Transverse colon (tissue), 4 donors: Measurements from ENCODE around the gene SOCS3. TPM values are rescaled to one million over a fixed set of nuclear protein-coding genes. Genes with fewer than 3 reads are reported as not detected.

Experiments
- DNase-seq: peaks from one replicate; pipeline ENCODE4 v3.0.0-alpha.2; 2019
- H3K27ac ChIP-seq, 4 donors: fragments of 200-600 bp; sonication (generic); 2 replicates each; pipeline ENCODE4 v1.5.1; 2016 to 2018; ENCODE audit warnings: inconsistent platforms in 4 of 4
- H3K27me3 ChIP-seq: fragments of 200-600 bp; sonication (generic); 2 replicates; pipeline ENCODE4 v1.5.1; 2017; ENCODE audit warnings: inconsistent platforms
- H3K36me3 ChIP-seq, 4 donors: fragments of 200-600 bp; sonication (generic); 2 replicates each; pipeline ENCODE4 v1.5.1; 2017 to 2019; ENCODE audit warnings: inconsistent platforms in 4 of 4
- H3K4me1 ChIP-seq, 4 donors: fragments of 200-600 bp; sonication (generic); 2 replicates each; pipeline ENCODE4 v1.5.1; 2017 to 2020; ENCODE audit warnings: inconsistent platforms in 4 of 4
- H3K4me3 ChIP-seq, 4 donors: fragments of 200-600 bp; sonication (generic); 1 replicate in 1 of 4; 2 replicates in 3 of 4; pipeline versions ENCODE4 v1.5.1 to v1.6.1; 2017 to 2019; ENCODE audit warnings: inconsistent platforms in 4 of 4
- H3K9me3 ChIP-seq, 2 donors: fragments of 200-600 bp; sonication (generic); 2 replicates each; pipeline ENCODE4 v1.5.1; 2017 to 2019; ENCODE audit warnings: inconsistent platforms in 2 of 2
- EP300 ChIP-seq: sonication (generic); formaldehyde crosslinking; IDR thresholded peaks from one replicate; pipeline ENCODE4 v1.6.1; 2017; ENCODE audit warnings: antibody characterized with exemption, low read depth
- POLR2A ChIP-seq: fragments of 450-650 bp; IDR thresholded peaks from one replicate; pipeline ENCODE4 v1.6.1; 2016; ENCODE audit warnings: antibody characterized with exemption, mild to moderate bottlenecking, moderate library complexity
- POLR2AphosphoS5 ChIP-seq, 3 donors: sonication (generic); formaldehyde crosslinking; IDR thresholded peaks; one replicate each; pipeline ENCODE4 v1.6.1; 2016; ENCODE audit warnings: antibody characterized with exemption in 3 of 3
- WGBS, 2 donors: methylation state at CpG; one replicate each; pipeline ENCODE4 v1.1.5; 2018; ENCODE audit warnings: low coverage in 1 of 2; 5-methylcytosine and 5-hydroxymethylcytosine counted together
- in situ Hi-C, 4 donors: fragments of 200-750 bp; cut with MboI; loops; one replicate each; pipeline versions ENCODE4 v1.15.0 to v1.15.1; 2017; ENCODE audit warnings: low sequenced_read_pairs in 3 of 4, low pct_ligation_motif_present in 1 of 4, low pct_unique_long_range_greater_than_20kb in 1 of 4
- intact Hi-C: fragments of 100-400 bp; cut with DNase I; formaldehyde crosslinking; loops from one replicate; pipeline ENCODE4 v1.15.1; 2023; ENCODE audit warnings: low total_unique reads
- total RNA-seq, 4 donors: library from RNA; depleted of rRNA; stranded (reverse); fragments of >200 nt; gene quantifications; one replicate each; pipeline ENCODE4 v1.1.0, GENCODE V29; 2016
- TF ChIP-seq, protein P1 (sequence below), 5 experiments: fragments of 200-600 bp in 3 of 5; fragments of 450-650 bp in 2 of 5; sonication (generic) in 3 of 5; IDR thresholded peaks; 1 replicate in 2 of 5; 2 replicates in 3 of 5; pipeline ENCODE4 v1.5.1; 2016 to 2017; ENCODE audit warnings: antibody characterized with exemption in 5 of 5, inconsistent platforms in 3 of 5, mild to moderate bottlenecking in 2 of 5, moderate library complexity in 1 of 5

Gene SOCS3
- total RNA-seq, 4 donors from 2014 or later, result 22.3 to 230 (median 37.6) TPM

DNA sequence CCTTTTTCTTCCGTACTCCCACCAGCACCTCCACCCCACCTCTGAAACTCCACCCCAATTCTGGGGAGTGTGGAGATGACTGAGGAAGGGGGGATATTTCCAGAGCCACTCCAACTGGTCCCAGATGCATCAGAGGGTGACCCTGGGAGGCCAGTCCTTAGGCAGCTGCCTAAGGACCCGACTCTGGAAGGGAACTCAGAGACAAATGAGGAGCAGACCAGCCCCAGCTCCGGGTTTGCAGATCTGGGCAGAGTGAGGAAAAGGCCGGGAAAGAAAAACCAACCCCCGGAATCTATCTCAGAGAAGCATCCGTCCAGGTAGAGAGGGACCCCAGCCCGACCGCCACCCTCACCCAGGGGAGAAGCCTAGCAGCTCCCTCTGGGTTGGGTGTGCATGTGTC, 41.5 kb downstream of the SOCS3 start:
- peaks cover 23 to 51% (median 46%) of the 10 kb centered on the region in 4 donors for H3K4me1 ChIP-seq
- no peak overlapping the region for H3K4me3 ChIP-seq
- no peaks in the 10 kb centered on the region for H3K27me3 ChIP-seq
- TF ChIP-seq POLR2A (no peak), EP300 (no peak), POLR2AphosphoS5 (IDR thresholded peaks at IDR 0.05) (no peak)
- TF ChIP-seq, protein P1, sequence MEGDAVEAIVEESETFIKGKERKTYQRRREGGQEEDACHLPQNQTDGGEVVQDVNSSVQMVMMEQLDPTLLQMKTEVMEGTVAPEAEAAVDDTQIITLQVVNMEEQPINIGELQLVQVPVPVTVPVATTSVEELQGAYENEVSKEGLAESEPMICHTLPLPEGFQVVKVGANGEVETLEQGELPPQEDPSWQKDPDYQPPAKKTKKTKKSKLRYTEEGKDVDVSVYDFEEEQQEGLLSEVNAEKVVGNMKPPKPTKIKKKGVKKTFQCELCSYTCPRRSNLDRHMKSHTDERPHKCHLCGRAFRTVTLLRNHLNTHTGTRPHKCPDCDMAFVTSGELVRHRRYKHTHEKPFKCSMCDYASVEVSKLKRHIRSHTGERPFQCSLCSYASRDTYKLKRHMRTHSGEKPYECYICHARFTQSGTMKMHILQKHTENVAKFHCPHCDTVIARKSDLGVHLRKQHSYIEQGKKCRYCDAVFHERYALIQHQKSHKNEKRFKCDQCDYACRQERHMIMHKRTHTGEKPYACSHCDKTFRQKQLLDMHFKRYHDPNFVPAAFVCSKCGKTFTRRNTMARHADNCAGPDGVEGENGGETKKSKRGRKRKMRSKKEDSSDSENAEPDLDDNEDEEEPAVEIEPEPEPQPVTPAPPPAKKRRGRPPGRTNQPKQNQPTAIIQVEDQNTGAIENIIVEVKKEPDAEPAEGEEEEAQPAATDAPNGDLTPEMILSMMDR (IDR thresholded peaks at IDR 0.05), result no peak
- in situ Hi-C loops (no loop called here), intact Hi-C loops (no loop called here)
- H3K27ac ChIP-seq, result peak overlapping the region; percentile 85 to 95 (median 89)
- no peak for DNase-seq
- 72% methylated on average over 8 of the region's 8 CpGs; no CpG with 5 or more reads in 1 of the 2 donors for WGBS, 2 donors
- H3K36me3 ChIP-seq, result no peaks in the 10 kb centered on the region
- H3K9me3 ChIP-seq, result no peaks in the 10 kb centered on the region

DNA sequence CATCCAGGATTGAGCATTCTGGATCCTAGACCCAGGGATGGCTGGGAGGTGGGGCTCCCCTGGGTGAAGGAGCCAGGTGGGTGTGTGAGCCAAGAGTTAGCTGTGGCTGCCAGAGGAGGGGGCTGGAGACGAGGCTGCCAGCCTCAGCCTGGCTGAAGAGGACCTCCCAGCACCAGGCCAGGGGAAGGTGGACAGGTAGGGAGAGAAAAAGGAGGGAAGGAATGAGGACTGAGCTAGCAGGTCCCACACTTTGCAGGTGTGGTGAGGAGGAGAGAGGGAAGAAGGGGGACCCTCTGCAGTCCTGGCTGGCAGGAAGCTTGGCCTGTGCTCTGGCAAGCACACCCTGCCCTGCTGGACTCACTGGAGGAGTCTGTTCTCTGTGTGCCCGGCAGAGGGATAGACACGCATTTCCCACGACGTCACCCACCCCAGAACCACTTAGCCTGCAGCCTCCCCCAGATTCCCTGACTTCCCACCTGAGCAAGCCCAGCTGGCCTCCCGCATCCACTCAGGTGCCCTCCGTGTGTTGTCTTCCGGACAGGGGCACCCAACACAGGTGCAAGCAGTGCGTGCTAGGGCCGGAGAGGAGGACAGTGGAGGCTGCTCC, 42.0 kb downstream of the SOCS3 start:
- no peaks in the 10 kb centered on the region for H3K36me3 ChIP-seq
- peaks cover 23 to 48% (median 45%) of the 10 kb centered on the region in 4 donors for H3K4me1 ChIP-seq
- no peaks in the 10 kb centered on the region for H3K27me3 ChIP-seq
- H3K27ac ChIP-seq, result peak overlapping the region; percentile 85 to 95 (median 89)
- in situ Hi-C loops (no loop called here), intact Hi-C loops (no loop called here)
- no peak overlapping the region for H3K4me3 ChIP-seq
- no peaks in the 10 kb centered on the region for H3K9me3 ChIP-seq
- WGBS, 2 donors, result 44 to 79% methylated on average over 5 to 10 of the region's 10 CpGs
- no peak for TF ChIP-seq POLR2A
- TF ChIP-seq, protein P1 (IDR thresholded peaks at IDR 0.05), result peak in 2 of 5 experiments; percentile 9 to 42
- no peak for DNase-seq

DNA sequence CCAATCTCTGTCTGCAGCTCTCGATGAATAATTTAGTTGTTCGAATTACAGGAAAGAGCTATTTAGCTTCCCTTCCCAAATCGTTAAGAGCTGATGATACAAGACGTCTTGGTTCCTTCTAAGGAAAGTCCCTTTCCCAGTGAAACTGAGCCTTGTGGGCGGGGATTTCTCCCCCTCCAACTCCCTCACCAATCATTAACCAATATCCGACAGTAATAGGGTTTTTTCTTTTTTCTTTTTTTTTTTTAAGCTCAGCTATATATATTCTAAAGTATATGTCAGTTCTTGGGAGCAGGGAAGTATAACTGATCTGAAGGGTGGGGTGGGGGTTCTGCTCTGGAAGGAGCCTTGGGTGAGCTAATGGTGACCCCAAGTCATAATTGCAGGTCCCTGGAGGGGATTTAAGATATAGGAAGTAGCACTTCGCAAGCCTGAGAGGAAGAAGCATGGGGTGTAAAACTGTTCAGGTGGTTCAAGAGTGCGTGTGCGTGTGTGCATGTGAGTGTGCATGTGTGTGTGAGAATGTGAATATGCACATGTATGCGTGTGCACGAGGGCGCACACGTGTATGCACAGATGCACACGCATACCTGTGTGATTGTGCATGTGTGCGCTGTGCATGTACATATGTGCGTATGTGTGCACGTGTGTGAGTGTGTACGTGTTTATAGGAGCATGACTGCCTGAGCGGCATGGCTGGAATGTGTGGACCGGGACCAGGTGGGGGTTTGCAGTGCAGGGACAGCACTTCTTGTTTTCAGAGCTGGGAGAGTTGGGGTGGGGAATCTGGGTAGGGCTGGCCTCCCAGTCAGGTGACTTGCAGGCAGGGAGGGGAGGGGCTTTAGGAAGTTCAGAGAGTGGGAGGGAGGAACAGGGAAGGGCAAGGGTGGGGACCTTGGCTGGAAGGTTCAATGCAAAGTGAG, 42.7 kb downstream of the SOCS3 start:
- no peaks in the 10 kb centered on the region for H3K9me3 ChIP-seq
- DNase-seq, result peak; percentile 84
- intact Hi-C loops (no loop called here), in situ Hi-C loops (no loop called here)
- H3K27ac ChIP-seq, result peak overlapping the region; percentile 85 to 95 (median 89)
- H3K36me3 ChIP-seq, result no peaks in the 10 kb centered on the region
- H3K27me3 ChIP-seq, result no peaks in the 10 kb centered on the region
- H3K4me3 ChIP-seq, result peak overlapping the region in 1 of 4 donors; percentile 6
- 30 to 49% methylated on average over 11 to 20 of the region's 20 CpGs for WGBS, 2 donors
- peaks cover 23 to 48% (median 45%) of the 10 kb centered on the region in 4 donors for H3K4me1 ChIP-seq
- peak; percentile 42 to 65 (median 48) for TF ChIP-seq POLR2AphosphoS5 (IDR thresholded peaks at IDR 0.05)
- TF ChIP-seq EP300, result no peak
- TF ChIP-seq POLR2A, result peak; percentile 4
- TF ChIP-seq, protein P1 (IDR thresholded peaks at IDR 0.05), result no peak

DNA sequence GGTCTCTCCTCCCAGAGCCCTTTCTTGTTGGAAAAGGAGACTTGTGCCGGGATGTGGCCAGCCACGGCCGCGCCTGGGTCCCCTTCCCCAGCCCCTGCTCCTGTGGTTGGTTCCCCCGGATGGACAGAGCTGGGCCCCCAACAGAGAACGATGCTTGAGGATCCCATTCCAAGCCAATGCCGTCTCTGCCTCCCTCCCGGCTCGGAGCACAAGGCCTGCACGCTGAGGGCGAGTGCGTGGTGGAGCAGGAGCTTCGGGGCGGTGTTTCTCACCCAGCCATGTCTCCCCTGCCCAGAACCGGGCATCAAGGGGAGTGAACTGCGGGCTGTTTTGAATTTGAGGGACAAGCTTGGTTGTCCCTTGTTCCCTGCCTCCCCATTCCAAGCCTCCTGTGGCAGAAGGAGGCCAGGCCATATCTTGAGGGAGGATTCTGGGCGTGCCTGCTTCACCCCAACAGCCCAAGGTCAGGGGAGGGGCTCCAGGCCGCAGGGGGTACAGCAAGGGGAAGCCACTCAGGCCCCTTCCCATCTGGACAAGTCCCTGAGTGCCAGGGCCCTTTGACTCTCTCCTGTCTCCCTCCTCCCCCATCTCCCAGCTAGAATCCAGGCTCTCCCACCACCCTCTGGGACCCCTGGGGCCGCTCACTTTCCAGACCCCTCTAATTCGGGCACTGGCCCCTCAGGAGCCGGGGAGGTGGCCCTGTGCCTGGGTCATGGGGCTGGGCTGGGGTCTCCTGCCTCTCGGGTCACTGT, 43.6 kb downstream of the SOCS3 start:
- peak overlapping the region in 1 of 4 donors; percentile 6 for H3K4me3 ChIP-seq
- intact Hi-C loops, result no loop called here

More for the DNA sequence above, 43.6 kb downstream of the SOCS3 start:
- H3K27ac ChIP-seq, result peak overlapping the region; percentile 85 to 95 (median 89)
- no peaks in the 10 kb centered on the region for H3K27me3 ChIP-seq
- TF ChIP-seq, protein P1 (IDR thresholded peaks at IDR 0.05), result no peak
- peak; percentile 7 for TF ChIP-seq POLR2A
- H3K4me1 ChIP-seq, result peaks cover 23 to 48% (median 45%) of the 10 kb centered on the region in 4 donors
- H3K36me3 ChIP-seq, result no peaks in the 10 kb centered on the region
- no peaks in the 10 kb centered on the region for H3K9me3 ChIP-seq
- WGBS, 2 donors, result 58% methylated on average over 22 of the region's 22 CpGs; no CpG with 5 or more reads in 1 of the 2 donors
- DNase-seq, result no peak
- in situ Hi-C loops, result no loop called here
